Testis (tissue), 3 donors: ENCODE measurements around the gene LYST. TPM values are rescaled to one million over a fixed set of nuclear protein-coding genes. Genes with fewer than 3 reads are reported as not detected.

Source experiments
- DNase-seq: peaks from one replicate; pipeline ENCODE4 v3.0.0-alpha.2; 2019
- H3K27ac ChIP-seq, 2 donors: fragments of 200-600 bp; sonication (generic); one replicate each; pipeline ENCODE4 v1.5.1; 2019
- H3K27me3 ChIP-seq: fragments of 200-600 bp; sonication (generic); one replicate; pipeline ENCODE4 v1.5.1; 2019
- H3K36me3 ChIP-seq: fragments of 200-600 bp; sonication (generic); one replicate; pipeline ENCODE4 v1.5.1; 2017; ENCODE audit warnings: low read depth; ENCODE audit errors: missing control alignments
- H3K4me1 ChIP-seq: fragments of 200-600 bp; sonication (generic); one replicate; pipeline ENCODE4 v1.5.1; 2019
- H3K4me3 ChIP-seq, 2 donors: fragments of 200-600 bp; sonication (generic); one replicate each; pipeline ENCODE4 v1.5.1; 2017 to 2019
- H3K9me3 ChIP-seq: fragments of 200-600 bp; sonication (generic); one replicate; pipeline ENCODE4 v1.5.1; 2017
- POLR2A ChIP-seq: fragments of 450-650 bp; IDR thresholded peaks from one replicate; pipeline ENCODE4 v1.6.1; 2017; ENCODE audit warnings: antibody characterized with exemption, mild to moderate bottlenecking, moderate library complexity
- WGBS, 2 donors: methylation state at CpG; one replicate each; pipeline ENCODE4 v1.1.5; 2018; 5-methylcytosine and 5-hydroxymethylcytosine counted together
- intact Hi-C: fragments of 100-400 bp; cut with DNase I; formaldehyde crosslinking; loops from one replicate; pipeline ENCODE4 v1.15.1; 2023; ENCODE audit warnings: low total_unique reads
- polyA plus RNA-seq: library from polyadenylated mRNA; stranded (reverse); fragments of 350-450 nt; fragmentation: Illumina TruSeq; extraction: RNeasy Lipid Tissue Mini Kit (QIAGEN cat#74804); gene quantifications from one replicate; pipeline ENCODE4 v1.2.3, GENCODE V29; 2014; ENCODE audit warnings: low read depth, low replicate concordance; ENCODE audit not compliant: insufficient read depth
- total RNA-seq, 2 donors: library from RNA; depleted of rRNA; stranded (reverse); fragments of >200 nt; gene quantifications; one replicate each; pipeline ENCODE4 v1.2.3, GENCODE V29; 2016
- TF ChIP-seq, protein P1 (sequence below), 3 experiments: fragments of 450-650 bp in 2 of 3; fragments of 200-600 bp in 1 of 3; sonication (generic) in 1 of 3; IDR thresholded peaks; one replicate each; pipeline ENCODE4 v1.5.1; 2016 to 2019; ENCODE audit warnings: antibody characterized with exemption in 3 of 3, mild to moderate bottlenecking in 2 of 3, moderate library complexity in 1 of 3

Gene LYST
- total and polyA plus RNA-seq, 3 donors from 2014 or later: 22.9 to 69.1 (median 60.9) TPM

DNA sequence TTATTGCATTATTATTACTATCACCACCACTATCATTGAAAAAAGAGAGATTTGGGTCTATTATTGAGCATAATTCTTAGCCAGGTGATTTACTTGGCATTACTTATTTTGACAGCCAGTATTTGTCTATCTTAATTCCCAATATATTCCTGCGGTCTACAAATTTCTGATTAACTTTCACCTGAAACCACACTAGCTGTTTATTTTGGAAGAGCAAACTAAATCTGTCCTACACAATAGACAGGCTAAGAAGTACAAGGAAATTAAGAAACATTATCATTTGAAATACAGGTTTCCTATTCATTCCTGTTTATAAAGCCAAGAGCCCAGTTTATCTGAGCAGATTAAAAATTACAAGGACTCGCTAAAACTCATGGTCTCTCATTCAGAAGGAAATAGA is 6.9 kb upstream of the LYST start:
- 66 to 71% methylated on average over 2 of the region's 2 CpGs for WGBS, 2 donors

DNA sequence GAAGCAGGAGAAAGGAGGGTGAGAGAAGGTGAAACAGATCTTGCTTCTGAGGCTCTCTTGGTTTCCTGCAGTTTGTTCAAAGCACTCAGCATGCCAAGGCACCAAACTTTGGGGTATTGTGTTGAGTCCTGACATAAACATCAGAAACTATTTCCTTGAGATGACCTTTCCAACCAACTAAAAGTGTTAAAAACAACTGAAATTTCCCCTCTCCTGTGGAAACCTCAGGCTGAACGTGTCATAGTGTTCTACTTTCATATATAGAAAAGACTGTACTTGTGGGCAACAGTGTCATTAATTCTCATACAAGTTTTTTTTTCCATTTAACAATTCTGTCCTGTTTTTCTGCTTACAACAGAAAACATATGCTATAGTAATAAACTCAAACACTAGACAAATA is 6.3 kb upstream of the LYST start:
- intact Hi-C loops: no loop called here
- Histone ChIP-seq H3K36me3 (no peaks in the 10 kb centered on the region), H3K9me3 (no peaks in the 10 kb centered on the region), H3K27me3 (no peaks in the 10 kb centered on the region), H3K4me1 (no peaks in the 10 kb centered on the region), H3K4me3 (no peak overlapping the region), H3K27ac (no peak overlapping the region)
- DNase-seq: no peak
- no peak for TF ChIP-seq POLR2A
- TF ChIP-seq, protein P1, sequence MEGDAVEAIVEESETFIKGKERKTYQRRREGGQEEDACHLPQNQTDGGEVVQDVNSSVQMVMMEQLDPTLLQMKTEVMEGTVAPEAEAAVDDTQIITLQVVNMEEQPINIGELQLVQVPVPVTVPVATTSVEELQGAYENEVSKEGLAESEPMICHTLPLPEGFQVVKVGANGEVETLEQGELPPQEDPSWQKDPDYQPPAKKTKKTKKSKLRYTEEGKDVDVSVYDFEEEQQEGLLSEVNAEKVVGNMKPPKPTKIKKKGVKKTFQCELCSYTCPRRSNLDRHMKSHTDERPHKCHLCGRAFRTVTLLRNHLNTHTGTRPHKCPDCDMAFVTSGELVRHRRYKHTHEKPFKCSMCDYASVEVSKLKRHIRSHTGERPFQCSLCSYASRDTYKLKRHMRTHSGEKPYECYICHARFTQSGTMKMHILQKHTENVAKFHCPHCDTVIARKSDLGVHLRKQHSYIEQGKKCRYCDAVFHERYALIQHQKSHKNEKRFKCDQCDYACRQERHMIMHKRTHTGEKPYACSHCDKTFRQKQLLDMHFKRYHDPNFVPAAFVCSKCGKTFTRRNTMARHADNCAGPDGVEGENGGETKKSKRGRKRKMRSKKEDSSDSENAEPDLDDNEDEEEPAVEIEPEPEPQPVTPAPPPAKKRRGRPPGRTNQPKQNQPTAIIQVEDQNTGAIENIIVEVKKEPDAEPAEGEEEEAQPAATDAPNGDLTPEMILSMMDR (IDR thresholded peaks at IDR 0.05): no peak
- 68 to 75% methylated on average over 1 of the region's 1 CpG for WGBS, 2 donors

More for the DNA sequence above, 6.9 kb upstream of the LYST start:
- Histone ChIP-seq H3K27ac (peak overlapping the region in 1 of 2 donors; percentile 41), H3K27me3 (no peaks in the 10 kb centered on the region), H3K36me3 (no peaks in the 10 kb centered on the region), H3K4me3 (no peak overlapping the region), H3K4me1 (peaks cover 3% of the 10 kb centered on the region), H3K9me3 (no peaks in the 10 kb centered on the region)
- no peak for DNase-seq
- TF ChIP-seq, protein P1 (IDR thresholded peaks at IDR 0.05): no peak
- intact Hi-C loops: no loop called here

DNA sequence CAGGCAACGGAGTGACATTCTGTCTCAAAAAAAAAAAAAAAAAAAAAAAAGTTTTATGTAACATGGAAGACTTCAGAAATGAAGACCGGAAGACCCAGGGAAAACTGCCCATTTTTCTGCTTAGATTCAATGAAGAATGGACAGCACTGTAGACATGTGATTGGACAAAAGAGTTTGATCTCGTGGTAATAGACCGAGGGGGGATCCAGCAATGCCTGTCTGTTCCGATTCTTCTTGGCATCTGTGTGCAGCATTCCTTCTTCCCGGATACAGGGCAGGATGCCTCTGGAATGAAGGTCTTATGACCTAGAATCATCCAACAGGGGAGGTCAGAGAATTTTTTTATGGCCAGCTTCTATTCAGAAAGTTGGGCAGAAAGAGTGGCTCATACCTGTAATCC is 5.6 kb upstream of the LYST start:
- no peak overlapping the region for H3K4me3 ChIP-seq
- H3K9me3 ChIP-seq: no peaks in the 10 kb centered on the region
- H3K27me3 ChIP-seq: no peaks in the 10 kb centered on the region
- H3K36me3 ChIP-seq: no peaks in the 10 kb centered on the region
- DNase-seq: no peak
- H3K27ac ChIP-seq: no peak overlapping the region
- TF ChIP-seq POLR2A: no peak
- TF ChIP-seq, protein P1 (IDR thresholded peaks at IDR 0.05): no peak
- H3K4me1 ChIP-seq: peaks cover 6% of the 10 kb centered on the region
- WGBS, 2 donors: 85 to 86% methylated on average over 6 of the region's 6 CpGs
- intact Hi-C loops: no loop called here

DNA sequence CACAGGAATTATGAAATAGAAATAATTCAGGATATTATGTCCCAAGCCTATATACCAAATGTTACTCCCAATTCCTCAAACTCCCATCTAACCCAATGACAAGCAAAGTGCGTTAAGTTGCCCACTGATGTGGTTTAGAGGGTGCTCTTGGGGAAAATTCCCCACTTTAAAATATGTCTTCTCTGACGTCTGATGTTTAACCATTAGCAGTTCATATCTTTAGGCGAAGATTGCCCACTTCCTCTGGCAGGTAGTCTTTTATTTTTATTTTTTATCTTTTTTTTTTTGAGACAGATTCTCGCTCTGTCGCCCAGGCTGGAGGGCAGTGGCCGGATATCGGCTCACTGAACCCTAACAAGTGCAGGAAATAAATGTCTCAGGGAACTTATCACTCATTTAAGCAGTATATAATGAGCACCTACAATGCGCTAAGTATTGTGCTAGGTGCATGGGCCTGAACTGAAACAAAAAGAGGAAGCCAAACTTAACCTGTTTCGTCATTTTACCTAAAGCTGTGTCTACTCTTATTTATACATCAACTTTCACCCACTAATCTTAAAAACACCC is 1.3 kb upstream of the LYST start:
- no peaks in the 10 kb centered on the region for H3K27me3 ChIP-seq
- H3K9me3 ChIP-seq: no peaks in the 10 kb centered on the region
- intact Hi-C loops: no loop called here
- WGBS, 2 donors: 58 to 63% methylated on average over 9 of the region's 9 CpGs
- H3K4me3 ChIP-seq: peak overlapping the region in 1 of 2 donors; percentile 97
- H3K4me1 ChIP-seq: peaks cover 12% of the 10 kb centered on the region
- TF ChIP-seq POLR2A: no peak
- TF ChIP-seq, protein P1 (IDR thresholded peaks at IDR 0.05): no peak
- peak overlapping the region; percentile 95 to 96 for H3K27ac ChIP-seq
- no peak for DNase-seq
- no peaks in the 10 kb centered on the region for H3K36me3 ChIP-seq
